ENCODE data around the gene CFAP61.

CFAP61 gene

DNA sequence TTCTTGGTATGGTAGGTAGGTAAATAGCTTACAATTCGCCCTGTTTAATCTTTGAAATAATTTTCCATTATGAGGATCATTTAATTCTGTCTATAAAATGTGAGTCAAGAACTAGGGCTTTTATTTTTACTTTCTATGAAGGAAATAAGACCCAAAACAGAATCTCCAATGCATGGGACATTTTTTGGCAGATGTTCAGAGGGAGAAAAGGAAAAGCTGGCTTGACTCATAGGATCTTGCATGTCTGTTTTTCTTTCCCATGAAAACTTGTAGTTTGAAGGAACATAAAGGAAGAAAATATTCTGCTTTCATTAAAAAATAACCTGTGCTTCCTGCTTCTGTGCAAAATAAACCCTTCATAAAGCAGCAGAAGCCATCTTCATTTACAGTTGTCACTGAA is 172.5 kb downstream of the CFAP61 start:
- TF ChIP-seq GATA2 (IDR thresholded peaks at IDR 0.05; ENCODE audit: low read depth, low read length) (no peak), GATA3 (IDR thresholded peaks at IDR 0.05; ENCODE audit: low read depth, low read length) (no peak)

DNA sequence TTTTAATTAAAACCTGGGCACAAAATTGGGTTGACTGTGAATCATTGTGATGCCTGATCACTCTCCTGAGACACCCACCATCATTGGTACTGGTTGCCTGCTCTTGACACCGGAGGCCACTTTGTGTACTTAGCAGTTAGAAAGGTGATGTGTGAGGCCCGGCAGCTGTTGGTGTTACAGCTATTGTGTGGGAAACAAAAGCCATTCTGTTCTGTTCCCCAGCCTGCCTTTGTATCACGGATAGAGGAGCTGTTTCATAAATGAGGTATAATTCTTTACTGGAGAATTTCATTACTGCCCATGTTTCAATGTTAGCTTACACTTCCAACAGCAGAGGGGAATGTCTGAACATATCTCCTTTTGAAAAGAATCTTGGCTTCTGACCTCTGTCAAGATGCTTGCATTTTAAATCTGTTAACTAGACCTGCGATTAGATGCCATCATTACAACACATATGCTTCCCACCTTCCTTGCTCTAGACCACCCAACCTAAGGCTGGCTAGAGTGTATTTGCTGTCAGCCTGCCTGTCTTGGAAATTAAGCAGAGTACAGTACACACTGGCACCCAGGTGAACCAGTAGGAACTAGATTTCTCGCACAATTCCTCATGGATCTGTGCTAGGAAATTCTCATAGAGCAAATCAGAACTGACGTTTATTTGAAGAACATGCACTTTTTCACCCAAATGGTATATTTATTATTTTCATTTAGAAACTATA is 173.2 kb downstream of the CFAP61 start:
- TF ChIP-seq GATA3 (IDR thresholded peaks at IDR 0.05; ENCODE audit: low read depth, low read length), result no peak

DNA sequence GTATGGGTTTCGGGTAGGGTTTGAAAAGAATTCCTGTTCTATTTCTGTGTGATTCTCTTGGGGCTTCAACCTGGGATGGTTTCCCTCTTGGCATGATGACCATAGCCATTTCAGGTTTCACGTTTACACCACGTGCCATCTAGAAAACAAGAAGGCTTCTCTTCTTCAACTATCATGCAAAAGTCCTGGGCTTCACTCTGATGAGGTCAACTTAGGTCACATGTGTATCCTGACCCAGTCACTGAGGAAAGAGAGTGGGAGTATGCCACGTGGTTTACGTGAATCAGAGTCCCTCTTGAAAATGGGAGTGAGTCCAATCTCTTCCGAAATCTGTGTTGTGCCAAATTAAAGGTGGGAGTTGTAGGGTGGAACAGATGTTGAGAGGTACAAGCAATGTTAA is 174.2 kb downstream of the CFAP61 start:
- TF ChIP-seq GATA2 (IDR thresholded peaks at IDR 0.05; ENCODE audit: low read depth, low read length), result no peak
- no peak for TF ChIP-seq GATA3 (IDR thresholded peaks at IDR 0.05; ENCODE audit: low read depth, low read length)

DNA sequence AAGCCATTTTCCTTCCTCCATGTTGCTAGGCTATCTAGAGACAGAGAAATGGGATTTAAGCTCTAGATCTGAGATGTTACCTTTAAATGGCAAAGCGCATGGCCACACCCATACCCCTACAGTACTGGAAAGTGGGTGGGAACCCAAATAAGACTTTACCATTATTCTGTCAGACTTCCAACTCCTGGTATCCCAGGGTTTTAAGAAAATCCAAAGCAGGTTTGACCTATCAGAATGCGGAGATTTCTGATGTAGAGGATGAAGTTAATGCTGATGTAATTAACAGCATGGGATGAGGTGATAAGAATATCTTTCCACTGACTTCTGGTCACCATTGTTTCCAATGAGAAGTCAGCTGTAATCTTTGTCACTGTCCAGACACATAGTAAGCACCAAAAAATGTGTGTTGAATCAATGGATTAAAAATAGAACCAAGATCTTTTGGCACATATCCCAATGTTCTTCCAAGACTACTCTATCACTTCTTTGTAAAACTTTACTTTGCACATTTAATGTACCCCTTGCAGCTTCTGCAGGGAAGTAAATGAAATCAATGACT is 174.8 kb downstream of the CFAP61 start:
- no peak for TF ChIP-seq GATA3 (IDR thresholded peaks at IDR 0.05; ENCODE audit: low read depth, low read length)
- no peak for TF ChIP-seq GATA2 (IDR thresholded peaks at IDR 0.05; ENCODE audit: low read depth, low read length)

DNA sequence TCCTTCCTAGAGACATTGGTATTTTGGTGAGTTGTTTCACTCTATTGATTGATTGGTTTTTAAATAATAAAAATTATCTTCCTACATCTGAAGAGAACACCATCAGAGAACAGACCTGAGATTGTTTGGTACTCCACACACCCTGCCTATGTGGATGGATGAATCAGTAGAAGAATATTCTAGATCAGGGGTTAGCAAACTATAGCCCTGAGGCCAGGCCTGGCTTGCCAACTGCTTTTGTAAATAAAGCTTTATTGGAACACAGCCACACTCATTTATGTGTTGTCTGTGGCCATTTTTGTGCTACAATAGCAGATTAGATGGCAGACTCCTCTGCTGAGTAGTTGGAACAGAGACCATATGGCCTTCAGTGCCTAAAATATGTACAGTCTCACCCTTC is 176.0 kb downstream of the CFAP61 start:
- TF ChIP-seq GATA3 (IDR thresholded peaks at IDR 0.05; ENCODE audit: low read depth, low read length) (no peak), GATA2 (IDR thresholded peaks at IDR 0.05; ENCODE audit: low read depth, low read length) (no peak)

DNA sequence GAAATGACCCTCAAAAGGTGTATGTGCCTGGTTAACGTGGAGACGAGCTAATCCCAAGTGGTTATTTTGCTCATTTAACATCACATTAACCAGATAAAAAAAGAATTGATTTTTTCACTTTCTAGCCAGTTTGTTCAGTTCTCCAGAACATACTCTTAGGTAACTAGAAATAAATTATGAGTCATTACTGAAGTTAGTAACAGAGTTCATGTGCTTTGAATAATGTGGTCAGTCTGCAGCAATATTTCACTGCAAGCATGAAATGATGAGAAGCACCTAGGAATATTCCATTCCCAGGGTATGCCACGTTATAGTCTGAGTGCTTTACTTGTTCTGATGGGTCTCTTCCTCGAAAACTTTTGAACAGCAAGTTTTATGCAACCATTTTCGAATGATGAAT is 177.3 kb downstream of the CFAP61 start:
- TF ChIP-seq GATA2 (IDR thresholded peaks at IDR 0.05; ENCODE audit: low read depth, low read length) (no peak), GATA3 (IDR thresholded peaks at IDR 0.05; ENCODE audit: low read depth, low read length) (no peak)

DNA sequence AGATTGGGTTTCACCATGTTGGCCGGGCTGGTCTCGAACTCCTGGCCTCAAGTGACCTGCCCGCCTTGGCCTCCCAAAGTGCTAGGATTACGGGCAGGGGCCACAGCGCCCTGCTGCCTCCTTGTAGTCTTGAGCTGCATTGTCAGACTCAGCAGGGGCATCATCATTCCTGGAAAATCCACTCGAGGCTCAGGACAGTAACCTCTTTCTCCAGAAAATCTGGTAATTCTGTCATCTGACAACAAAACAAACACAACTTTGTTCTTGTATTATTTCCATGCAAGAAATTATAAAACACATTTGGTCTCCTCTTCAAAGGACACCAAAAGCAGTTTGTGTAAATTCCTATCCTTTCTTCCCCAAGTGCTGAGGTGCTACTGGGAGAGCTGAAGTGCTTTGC is 178.4 kb downstream of the CFAP61 start:
- TF ChIP-seq GATA3 (IDR thresholded peaks at IDR 0.05; ENCODE audit: low read depth, low read length), result no peak
- no peak for TF ChIP-seq GATA2 (IDR thresholded peaks at IDR 0.05; ENCODE audit: low read depth, low read length)

DNA sequence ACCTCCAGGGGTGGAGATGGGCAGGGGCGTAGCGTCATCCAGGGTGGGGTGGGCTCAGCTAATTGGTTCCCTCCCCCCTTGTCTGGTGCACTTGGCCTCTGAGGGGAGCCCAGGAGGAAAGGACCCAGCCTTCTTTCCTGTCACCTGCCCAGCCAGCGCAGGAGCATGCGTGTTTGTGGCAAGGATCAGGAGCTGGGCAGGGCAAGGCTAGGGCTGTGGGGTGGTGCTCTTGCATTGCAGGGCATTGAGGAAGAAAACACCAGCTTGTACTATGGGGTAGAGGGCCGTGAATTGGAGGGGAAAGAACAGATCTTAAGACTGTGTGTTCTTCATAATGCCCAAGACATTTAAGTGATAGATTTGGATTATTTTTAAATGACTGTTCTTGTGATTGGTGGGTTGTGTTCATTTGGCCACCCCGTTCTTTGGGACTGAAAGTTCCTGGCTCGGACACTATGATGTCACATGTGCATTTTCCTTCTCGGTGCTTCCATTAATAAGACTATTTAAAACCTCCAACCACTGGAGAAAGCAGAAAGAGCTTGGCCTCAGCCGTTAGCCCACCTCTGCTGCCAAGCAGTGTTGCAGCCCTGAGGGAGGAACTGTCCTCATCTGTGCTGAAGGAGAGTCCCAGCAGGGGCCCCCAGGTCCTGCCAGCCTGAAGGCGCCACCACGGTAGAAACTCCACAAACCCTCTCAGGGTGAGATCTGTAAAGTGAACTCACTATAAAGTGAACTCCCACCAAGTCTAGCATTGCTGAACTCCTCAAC is 179.4 kb downstream of the CFAP61 start:
- TF ChIP-seq GATA3 (IDR thresholded peaks at IDR 0.05; ENCODE audit: low read depth, low read length) (no peak), GATA2 (IDR thresholded peaks at IDR 0.05; ENCODE audit: low read depth, low read length) (no peak)

DNA sequence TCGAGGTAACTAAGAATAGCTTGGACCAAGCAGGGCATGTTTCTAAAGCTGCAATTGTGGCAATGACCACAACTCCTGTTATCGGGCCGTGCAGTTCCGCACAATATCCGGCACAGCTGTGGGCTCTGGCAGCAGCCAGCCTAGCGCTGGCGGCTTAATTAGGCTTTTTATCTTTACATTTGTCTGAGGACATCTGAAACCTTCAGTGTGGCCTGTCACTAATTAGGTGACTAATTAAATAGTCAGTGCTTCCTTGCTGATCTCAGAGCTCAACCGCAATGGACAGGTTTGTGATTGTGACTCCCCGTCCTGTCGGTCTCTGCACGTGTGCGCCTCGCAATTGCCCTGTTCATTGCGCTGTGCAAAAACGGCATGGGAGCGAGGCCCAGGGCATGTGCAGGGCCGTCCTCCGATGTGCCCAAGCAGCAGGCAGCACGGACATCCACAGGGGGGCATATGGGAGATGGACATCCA is 180.7 kb downstream of the CFAP61 start:
- peak; percentile 83 for TF ChIP-seq GATA2 (IDR thresholded peaks at IDR 0.05; ENCODE audit: low read depth, low read length)
- TF ChIP-seq GATA3 (IDR thresholded peaks at IDR 0.05; ENCODE audit: low read depth, low read length), result peak; percentile 39; the same call in 1 of the 2 replicates

DNA sequence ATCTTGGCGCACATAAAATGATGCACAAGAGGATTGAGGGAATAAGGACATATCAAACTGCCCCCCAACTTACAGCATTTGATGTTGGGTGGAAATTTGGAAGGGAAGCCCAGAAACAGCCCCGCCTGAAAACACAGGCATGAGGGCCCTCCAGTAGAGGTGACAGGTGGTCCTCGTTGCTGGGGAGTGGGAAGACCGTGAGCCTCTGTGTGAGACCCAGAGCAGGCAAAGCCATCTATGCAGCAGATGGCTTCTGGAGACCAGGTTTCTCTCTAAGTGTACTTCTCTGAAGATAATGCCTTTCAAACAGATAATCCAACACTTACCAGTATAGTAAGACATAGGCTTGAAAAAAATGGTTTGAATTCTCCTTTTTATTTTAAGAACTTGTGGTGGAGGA is 183.3 kb downstream of the CFAP61 start:
- TF ChIP-seq GATA3 (IDR thresholded peaks at IDR 0.05; ENCODE audit: low read depth, low read length) (no peak), GATA2 (IDR thresholded peaks at IDR 0.05; ENCODE audit: low read depth, low read length) (no peak)

DNA sequence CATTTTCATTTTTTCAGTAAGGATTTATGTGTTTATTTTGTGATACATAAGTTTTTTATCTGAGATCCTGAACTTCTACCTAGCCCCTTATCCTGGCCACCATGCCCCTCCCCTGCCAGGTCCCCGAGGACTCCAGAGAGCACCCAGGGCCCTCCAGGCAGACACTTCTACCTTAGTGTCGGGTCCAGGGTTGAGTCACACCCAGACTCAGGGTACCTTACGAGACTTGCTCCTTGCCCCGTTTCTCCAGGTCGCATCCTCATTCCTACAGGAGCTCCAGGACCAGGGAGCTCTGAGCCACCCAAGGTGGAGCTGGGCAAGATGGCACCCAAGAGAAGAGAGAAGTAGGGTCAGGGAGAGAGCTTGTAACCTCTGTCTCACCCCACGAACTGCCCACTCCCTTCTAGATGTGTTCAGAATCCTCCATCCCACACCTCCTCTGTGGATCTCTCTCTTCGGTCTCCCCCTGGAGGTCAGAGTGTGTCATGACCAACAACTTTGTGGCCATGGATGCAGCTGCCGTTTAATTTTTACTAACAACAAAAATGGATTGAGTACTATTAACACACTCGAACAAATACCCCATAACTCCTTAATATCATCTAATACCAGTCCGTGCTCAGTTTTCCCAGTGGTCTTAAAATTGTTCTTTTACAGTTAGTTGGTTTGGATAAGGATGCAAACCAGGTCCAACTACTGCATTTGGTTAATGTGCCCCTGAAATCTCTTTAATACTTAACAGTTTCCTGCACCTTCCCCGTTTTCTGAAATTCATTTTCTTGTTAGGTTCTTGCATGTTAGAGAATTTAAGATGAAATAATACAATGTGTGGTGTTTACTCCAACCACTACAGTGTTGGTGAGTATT is 185.0 kb downstream of the CFAP61 start:
- TF ChIP-seq GATA3 (IDR thresholded peaks at IDR 0.05; ENCODE audit: low read depth, low read length) (no peak), GATA2 (IDR thresholded peaks at IDR 0.05; ENCODE audit: low read depth, low read length) (no peak)

DNA sequence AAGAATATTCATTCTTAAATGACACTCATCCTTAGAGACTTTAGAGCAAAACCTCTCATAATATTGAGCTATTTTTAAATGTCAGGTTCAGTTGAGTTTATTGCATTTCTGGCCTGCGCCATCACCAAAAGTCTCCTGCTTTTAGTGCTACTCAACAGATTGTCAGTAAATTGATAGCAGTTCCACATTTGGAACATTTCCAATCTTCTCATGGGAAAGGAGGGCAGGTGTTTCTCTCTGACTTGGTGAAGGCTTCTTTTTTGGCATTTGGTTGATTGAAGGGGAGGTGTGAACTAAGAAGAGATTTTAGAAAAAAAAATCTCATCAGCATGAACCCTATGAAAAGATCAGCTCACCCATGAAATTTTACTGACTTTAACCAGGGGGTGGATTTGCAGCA is 189.6 kb downstream of the CFAP61 start:
- no peak for TF ChIP-seq GATA3 (IDR thresholded peaks at IDR 0.05; ENCODE audit: low read depth, low read length)
- no peak for TF ChIP-seq GATA2 (IDR thresholded peaks at IDR 0.05; ENCODE audit: low read depth, low read length)

DNA sequence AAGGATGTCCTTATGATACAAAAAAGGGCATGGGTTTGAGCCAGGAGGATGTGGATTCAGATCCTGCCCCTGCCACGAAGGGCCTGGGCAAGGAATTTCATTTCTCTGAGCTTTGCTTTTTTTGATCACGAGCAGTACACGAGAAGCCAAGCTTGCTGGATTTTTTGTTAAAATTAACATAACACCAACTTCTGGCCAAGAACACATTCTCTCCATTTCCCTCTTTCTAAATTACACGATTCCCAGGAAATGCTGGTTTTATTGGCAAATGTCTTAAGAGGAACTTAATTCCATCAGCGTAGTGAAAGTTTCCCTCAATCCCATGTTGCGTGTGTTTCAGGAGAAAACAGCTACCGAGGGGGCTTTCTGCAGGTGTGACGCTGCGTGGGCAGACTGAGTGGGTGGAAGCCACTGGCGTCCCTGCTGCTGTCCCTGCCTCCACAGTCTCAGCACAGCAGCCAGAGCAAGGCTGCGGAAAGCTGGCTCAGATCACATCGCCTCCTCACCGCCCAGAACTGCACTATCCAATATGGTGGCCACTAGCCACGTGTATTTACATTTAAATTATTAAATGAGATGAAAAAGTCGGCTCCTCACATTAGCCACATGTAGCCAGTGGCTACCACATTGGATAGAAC is 194.8 kb downstream of the CFAP61 start:
- TF ChIP-seq GATA3 (IDR thresholded peaks at IDR 0.05; ENCODE audit: low read depth, low read length) (no peak), GATA2 (IDR thresholded peaks at IDR 0.05; ENCODE audit: low read depth, low read length) (no peak)

Measured in SH-SY5Y (cell line).